C4-2B (cell line): Measurements from ENCODE around the gene FBXL13.
"Not testable (repeated sequence)": the region's sequence is repeated elsewhere in the genome, so short reads cannot be mapped to it uniquely, and the experiment has no call there.

Experiments
- H3K27ac ChIP-seq: fragments of 450-650 bp; 2 replicates; pipeline ENCODE4 v1.5.1; 2017
- ZFX ChIP-seq: fragments of 450-650 bp; IDR thresholded peaks from 2 replicates; pipeline ENCODE4 v1.6.1; 2017
- TF ChIP-seq, protein P1 (sequence below): fragments of 450-650 bp; conservative IDR thresholded peaks from 2 replicates; pipeline ENCODE4 v1.5.1; 2017; ENCODE audit warnings: mild to moderate bottlenecking

FBXL13 gene

DNA sequence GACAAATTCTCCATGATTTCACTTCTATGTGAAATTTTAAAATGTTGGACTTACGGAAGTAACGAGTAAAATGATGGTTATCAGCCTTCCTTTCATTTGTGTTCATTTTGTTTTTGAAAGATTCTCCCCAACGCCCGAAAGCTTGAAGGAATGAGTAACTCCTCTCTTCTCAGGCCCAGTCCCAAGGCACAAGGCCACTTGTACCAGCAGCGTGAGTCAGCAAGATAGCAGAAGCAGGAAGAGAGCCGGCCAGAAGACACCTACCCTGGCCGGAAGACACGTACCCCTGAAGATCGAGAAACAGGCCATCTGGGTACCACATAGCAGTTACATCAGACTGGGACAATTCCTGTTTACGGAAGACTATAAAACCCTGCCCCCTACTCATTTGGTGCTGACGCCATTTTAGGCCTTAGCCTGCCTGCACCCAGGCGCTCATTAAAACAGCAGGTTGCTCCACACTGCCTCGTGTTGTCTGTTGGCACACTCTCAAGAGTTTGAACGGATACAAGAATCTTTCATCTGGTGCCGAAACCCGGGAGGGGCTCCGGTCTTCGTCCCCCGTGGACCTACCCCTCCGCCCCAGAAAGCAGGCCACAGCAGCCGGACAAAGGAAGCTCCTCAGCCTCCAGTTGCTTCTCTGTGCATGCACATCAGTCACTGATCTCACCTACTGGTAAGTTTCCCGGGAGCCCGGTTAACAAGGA lies 101.3 kb downstream of the FBXL13 start:
- TF ChIP-seq, protein P1, sequence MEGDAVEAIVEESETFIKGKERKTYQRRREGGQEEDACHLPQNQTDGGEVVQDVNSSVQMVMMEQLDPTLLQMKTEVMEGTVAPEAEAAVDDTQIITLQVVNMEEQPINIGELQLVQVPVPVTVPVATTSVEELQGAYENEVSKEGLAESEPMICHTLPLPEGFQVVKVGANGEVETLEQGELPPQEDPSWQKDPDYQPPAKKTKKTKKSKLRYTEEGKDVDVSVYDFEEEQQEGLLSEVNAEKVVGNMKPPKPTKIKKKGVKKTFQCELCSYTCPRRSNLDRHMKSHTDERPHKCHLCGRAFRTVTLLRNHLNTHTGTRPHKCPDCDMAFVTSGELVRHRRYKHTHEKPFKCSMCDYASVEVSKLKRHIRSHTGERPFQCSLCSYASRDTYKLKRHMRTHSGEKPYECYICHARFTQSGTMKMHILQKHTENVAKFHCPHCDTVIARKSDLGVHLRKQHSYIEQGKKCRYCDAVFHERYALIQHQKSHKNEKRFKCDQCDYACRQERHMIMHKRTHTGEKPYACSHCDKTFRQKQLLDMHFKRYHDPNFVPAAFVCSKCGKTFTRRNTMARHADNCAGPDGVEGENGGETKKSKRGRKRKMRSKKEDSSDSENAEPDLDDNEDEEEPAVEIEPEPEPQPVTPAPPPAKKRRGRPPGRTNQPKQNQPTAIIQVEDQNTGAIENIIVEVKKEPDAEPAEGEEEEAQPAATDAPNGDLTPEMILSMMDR: no peak
- TF ChIP-seq ZFX: no peak
- H3K27ac ChIP-seq: no peak overlapping the region

DNA sequence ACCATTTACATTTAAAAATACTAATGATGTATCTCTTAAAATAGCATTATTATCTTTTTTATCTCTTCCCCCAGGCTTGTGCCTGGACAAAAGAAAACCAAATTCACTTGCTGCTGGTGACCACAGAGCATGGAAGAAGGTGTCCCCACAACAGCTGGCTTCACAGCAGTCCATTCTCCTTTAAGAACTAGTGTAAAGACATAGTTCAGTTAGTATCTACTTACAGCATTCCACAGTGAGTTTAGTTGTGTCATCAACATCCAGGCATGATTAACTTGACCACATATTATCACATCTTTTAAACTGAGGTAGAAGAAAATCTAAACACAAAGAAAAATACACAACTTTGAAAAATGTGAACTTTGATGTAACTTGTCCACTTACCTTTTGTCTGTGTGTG lies 106.8 kb downstream of the FBXL13 start:
- TF ChIP-seq ZFX: no peak
- TF ChIP-seq, protein P1: no peak
- H3K27ac ChIP-seq: no peak overlapping the region

DNA sequence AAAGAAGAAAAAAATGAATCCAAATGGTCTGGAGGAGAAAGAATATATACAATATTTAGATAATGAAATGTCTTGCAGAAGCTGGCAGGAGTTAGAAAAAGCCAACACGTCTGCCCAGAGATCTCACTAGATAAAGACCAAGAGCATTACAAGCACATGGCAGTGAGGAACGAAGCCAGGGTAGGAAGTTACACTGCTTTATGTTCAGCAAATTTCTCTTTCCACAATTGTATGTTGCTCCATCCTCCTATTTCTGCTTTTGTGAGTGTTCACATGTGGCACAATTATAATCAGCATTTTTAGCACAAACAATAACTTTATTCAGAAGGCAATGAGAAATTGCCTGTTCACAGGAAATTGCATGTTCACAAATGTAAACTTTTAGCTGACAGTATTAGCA lies 108.1 kb downstream of the FBXL13 start:
- no peak overlapping the region for H3K27ac ChIP-seq
- TF ChIP-seq, protein P1: no peak
- TF ChIP-seq ZFX: no peak

DNA sequence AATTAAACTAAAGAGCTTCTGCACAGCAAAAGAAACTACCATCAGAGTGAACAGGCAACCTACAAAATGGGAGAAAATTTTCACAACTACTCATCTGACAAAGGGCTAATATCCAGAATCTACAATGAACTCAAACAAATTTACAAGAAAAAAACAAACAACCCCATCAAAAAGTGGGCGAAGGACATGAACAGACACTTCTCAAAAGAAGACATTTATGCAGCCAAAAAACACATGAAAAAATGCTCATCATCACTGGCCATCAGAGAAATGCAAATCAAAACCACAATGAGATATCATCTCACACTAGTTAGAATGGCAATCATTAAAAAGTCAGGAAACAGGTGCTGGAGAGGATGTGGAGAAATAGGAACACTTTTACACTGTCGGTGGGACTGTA lies 112.6 kb downstream of the FBXL13 start:
- not testable (repeated sequence) for H3K27ac ChIP-seq

DNA sequence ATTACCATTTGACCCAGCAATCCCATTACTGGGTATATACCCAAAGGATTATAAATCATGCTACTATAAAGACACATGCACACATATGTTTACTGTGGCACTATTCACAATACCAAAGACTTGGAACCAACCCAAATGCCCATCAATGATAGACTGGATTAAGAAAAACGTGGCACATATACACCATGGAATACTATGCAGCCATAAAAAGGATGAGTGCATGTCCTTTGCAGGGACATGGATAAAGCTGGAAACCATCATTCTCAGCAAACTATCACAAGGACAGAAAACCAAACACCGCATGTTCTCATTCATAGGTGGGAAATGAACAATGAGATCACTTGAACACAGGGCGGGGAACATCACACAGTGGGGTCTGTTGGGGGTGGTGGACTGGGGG lies 116.6 kb downstream of the FBXL13 start:
- not testable (repeated sequence) for H3K27ac ChIP-seq

DNA sequence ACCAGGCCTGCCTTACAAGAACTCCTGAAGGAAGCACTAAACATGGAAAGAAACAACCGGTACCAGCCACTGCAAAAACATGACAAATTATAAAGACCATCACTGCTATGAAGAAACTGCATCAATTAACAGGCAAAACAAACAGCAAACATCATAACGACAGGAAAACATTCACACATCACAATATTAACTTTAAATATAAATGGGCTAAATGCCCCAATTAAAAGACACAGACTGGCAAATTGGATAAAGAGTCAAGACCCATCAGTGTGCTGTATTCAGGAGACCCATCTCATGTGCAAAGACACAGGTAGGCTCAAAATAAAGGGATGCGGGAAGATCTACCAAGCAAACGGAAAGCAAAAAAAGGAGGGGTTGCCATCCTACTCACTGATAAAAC lies 120.2 kb downstream of the FBXL13 start:
- H3K27ac ChIP-seq: not testable (repeated sequence)

DNA sequence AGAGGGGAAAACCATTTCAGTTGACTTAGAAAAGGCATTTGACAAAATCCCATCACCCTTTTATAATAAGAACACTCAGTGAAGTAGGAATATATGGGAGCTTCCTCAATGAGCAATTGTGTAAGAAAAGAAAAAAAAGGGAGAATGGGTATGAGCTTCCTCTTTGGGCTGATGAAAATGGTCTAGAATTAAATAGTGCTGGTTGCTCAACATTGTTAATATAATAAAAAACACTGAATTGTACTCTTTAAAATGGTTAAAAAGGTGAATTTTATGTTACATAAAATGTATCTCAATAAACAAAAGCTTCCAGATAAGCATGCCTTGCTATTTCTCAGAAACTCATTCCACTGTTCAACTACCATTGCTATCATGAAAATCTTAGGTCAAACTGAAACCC lies 121.2 kb downstream of the FBXL13 start:
- H3K27ac ChIP-seq: no peak overlapping the region
- no peak for TF ChIP-seq ZFX
- TF ChIP-seq, protein P1: no peak

DNA sequence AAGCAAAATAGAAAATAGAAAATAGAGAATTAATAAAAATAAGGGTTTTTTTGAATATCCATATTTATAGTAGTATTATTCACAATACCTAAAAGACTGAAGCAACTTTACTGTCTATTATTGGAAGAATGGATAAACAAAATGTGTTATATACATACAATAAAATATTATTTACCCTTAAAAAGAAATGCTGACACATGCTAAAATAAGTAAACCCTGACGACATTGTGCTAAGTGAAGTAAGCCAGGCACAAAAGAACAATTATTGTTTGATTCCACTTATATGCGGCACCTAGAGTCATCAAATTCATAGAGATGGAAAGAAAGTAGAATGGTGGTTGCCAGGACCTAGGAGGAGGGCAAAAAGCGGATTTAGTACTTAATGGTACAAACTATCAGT lies 122.8 kb downstream of the FBXL13 start:
- TF ChIP-seq, protein P1: no peak
- no peak for TF ChIP-seq ZFX
- no peak overlapping the region for H3K27ac ChIP-seq

DNA sequence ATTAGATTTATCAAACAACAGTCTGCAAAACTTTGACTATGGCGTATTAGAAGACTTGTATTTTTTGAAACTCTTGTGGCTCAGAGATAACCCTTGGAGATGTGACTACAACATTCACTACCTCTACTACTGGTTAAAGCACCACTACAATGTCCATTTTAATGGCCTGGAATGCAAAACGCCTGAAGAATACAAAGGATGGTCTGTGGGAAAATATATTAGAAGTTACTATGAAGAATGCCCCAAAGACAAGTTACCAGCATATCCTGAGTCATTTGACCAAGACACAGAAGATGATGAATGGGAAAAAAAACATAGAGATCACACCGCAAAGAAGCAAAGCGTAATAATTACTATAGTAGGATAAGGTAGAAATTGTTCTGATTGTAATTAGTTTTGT lies 130.4 kb downstream of the FBXL13 start:
- no peak overlapping the region for H3K27ac ChIP-seq
- TF ChIP-seq, protein P1: no peak
- TF ChIP-seq ZFX: no peak
